ENCODE results near the gene TBC1D14.

DNA sequence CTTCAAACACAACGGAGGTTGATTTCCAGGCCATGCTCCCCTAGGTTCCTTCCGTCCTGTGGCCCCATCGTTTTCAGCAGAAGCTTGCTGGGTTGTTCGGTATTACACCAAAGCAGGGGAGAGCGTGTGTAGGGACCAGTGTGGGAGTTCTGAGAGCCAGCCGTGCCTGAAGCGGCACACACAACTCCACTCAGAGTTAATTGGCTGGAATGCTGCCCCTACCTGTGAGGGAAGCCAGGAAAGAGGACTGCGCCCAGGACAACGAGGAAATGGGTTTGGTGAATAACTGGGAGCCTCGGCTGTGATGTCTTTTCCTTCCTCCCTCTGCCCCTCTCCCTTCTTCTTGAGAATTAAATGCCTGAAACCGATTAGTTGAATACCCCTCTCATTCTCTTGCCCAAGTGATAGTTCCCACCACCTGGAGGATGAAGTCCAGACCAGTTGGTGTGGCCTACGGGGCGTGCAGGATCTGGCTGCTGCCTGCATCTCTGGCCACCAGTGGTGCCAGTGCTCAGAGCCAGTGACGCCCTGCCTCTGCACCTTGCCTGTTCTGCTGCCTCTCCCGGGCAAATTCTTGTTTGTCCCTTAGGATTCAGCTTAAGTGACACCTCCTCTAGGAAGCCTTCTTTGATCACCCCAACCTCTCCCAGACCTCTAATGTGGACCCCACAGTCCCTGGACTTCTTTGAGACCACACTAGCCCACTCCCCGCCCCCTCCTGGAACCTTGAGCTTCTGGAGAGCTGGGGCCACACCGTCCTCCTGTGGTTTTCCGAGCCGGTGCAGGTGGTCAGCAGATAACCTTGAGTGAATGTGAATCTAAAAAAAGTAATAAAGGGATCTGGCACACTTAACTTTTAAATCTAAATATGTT, 33.6 kb downstream of the TBC1D14 start:
- TF ChIP-seq, protein P1, sequence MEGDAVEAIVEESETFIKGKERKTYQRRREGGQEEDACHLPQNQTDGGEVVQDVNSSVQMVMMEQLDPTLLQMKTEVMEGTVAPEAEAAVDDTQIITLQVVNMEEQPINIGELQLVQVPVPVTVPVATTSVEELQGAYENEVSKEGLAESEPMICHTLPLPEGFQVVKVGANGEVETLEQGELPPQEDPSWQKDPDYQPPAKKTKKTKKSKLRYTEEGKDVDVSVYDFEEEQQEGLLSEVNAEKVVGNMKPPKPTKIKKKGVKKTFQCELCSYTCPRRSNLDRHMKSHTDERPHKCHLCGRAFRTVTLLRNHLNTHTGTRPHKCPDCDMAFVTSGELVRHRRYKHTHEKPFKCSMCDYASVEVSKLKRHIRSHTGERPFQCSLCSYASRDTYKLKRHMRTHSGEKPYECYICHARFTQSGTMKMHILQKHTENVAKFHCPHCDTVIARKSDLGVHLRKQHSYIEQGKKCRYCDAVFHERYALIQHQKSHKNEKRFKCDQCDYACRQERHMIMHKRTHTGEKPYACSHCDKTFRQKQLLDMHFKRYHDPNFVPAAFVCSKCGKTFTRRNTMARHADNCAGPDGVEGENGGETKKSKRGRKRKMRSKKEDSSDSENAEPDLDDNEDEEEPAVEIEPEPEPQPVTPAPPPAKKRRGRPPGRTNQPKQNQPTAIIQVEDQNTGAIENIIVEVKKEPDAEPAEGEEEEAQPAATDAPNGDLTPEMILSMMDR (IDR thresholded peaks at IDR 0.05): no peak
- no peak for TF ChIP-seq ZFX (IDR thresholded peaks at IDR 0.05; ENCODE audit: borderline replicate concordance)
